Stimulated activated CD4-positive, alpha-beta T cell treated with anti-CD3 and anti-CD28 coated beads, Interleukin-2, amount 100 ng/mL, for 48 hours (primary cell): ENCODE data around the gene ANKRD13B.
A peak's percentile ranks its signal among the peaks of the same experiment; 100 is the strongest.

Experiments
- DNase-seq, 2 donors: peaks; one replicate each; pipeline ENCODE4 v3.0.0-alpha.2; 2020

Gene ANKRD13B

GRCh38 chr17:29595943-29596774, 3.2 kb downstream of the ANKRD13B start:
- DNase-seq = no peak

GRCh38 chr17:29596811-29597210, 3.9 kb downstream of the ANKRD13B start:
- no peak for DNase-seq

GRCh38 chr17:29597361-29598172, 4.6 kb downstream of the ANKRD13B start:
- no peak for DNase-seq

GRCh38 chr17:29603109-29603674, 10.3 kb downstream of the ANKRD13B start:
- DNase-seq = no peak

- no peak for DNase-seq
These were observed 14.7 kb downstream of the ANKRD13B start for GRCh38 chr17:29607557-29608195.

- no peak for DNase-seq
These were observed 16.1 kb downstream of the ANKRD13B start for GRCh38 chr17:29608986-29609385.

- no peak for DNase-seq
These were observed 17.5 kb downstream of the ANKRD13B start for GRCh38 chr17:29610395-29610794.

GRCh38 chr17:29611351-29612093, 18.6 kb downstream of the ANKRD13B start:
- no peak for DNase-seq

GRCh38 chr17:29612094-29612403, 19.1 kb downstream of the ANKRD13B start:
- DNase-seq = no peak

- no peak for DNase-seq
These were observed 19.7 kb downstream of the ANKRD13B start for GRCh38 chr17:29612404-29613280.

- DNase-seq = peak; percentile 99
These were observed 20.5 kb downstream of the ANKRD13B start for GRCh38 chr17:29613352-29613837.

- no peak for DNase-seq
These were observed 20.9 kb downstream of the ANKRD13B start for GRCh38 chr17:29613856-29614255.

- no peak for DNase-seq
These were observed 21.6 kb downstream of the ANKRD13B start for GRCh38 chr17:29614349-29615047.

GRCh38 chr17:29615048-29615385, 22.1 kb downstream of the ANKRD13B start:
- DNase-seq = peak in 1 of 2 donors; percentile 29

- peak; percentile 81 to 82 for DNase-seq
These were observed 22.8 kb downstream of the ANKRD13B start for GRCh38 chr17:29615492-29616299.

- no peak for DNase-seq
These were observed 23.5 kb downstream of the ANKRD13B start for GRCh38 chr17:29616300-29617048.

GRCh38 chr17:29617125-29617480, 24.2 kb downstream of the ANKRD13B start:
- DNase-seq = peak; percentile 92 to 93

- DNase-seq = peak; percentile 81 to 86
These were observed 24.7 kb downstream of the ANKRD13B start for GRCh38 chr17:29617481-29618271.
